Hepatocyte (in vitro differentiated cells): ENCODE measurements around the gene OSBPL7.

Experiments used
- CTCF ChIP-seq: fragments of 200-600 bp; sonication (generic); IDR thresholded peaks from 2 replicates; pipeline ENCODE4 v1.5.1; 2016; ENCODE audit warnings: antibody characterized with exemption, mild to moderate bottlenecking; ENCODE audit not compliant: poor library complexity
- EZH2 ChIP-seq: fragments of 200-600 bp; sonication (generic); IDR thresholded peaks from 2 replicates; pipeline ENCODE4 v1.6.1; 2016; ENCODE audit warnings: antibody characterized with exemption, mild to moderate bottlenecking, borderline replicate concordance
- EZH2phosphoT487 ChIP-seq: fragments of 200-600 bp; sonication (generic); IDR thresholded peaks from one replicate; pipeline ENCODE4 v1.6.1; 2018; ENCODE audit warnings: antibody characterized with exemption, mild to moderate bottlenecking, low read depth, moderate library complexity; ENCODE audit not compliant: unreplicated experiment, severe bottlenecking

DNA sequence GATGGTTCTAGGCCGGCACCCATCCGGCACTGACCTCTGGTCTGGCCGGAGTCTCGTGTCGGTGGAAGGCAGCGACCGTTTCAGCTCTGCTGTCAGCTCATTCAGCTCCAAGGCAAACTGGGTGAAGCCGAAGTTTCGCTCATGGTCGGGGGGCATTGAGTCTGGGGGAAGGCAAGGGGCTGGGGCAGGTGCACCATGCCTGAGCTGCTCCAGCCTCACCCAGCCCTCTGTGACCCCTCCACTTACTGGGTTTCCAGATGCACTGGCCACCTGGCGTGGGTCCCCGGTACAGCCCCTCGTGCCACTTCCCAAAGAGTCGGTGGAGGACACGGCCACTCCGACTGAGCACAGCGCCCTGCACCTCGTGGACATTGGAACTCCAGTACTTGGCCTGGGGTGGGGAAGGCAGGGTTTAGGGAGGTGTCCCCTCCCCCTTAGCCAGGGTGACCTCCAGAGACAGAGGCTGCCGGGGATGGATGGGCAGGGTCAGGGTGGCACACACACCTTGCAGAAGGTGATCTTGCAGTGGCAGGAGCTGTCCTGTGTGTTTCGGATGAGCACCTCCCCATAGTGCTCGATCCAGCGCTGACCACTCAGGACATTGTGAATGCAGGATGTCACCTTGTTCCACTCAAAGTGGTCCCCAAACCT, 12.6 kb downstream of the OSBPL7 start:
- TF ChIP-seq CTCF (no peak), EZH2 (no peak), EZH2phosphoT487 (no peak)
